ENCODE data around the gene ARGLU1. TPM values are rescaled to one million over a fixed set of nuclear protein-coding genes. Genes with fewer than 3 reads are reported as not detected.

The ARGLU1 gene
- total RNA-seq, 1 experiment from 2014 or later, result 115 TPM

- no peak for TF ChIP-seq PRDM15 (CRISPR knock-in tag; IDR thresholded peaks at IDR 0.05)
- no peak for TF ChIP-seq IRF1 (CRISPR knock-in tag; IDR thresholded peaks at IDR 0.05)
- TF ChIP-seq ZNF512 (CRISPR knock-in tag; IDR thresholded peaks at IDR 0.05; ENCODE audit: borderline replicate concordance), result no peak
- TF ChIP-seq IRF2 (CRISPR knock-in tag; IDR thresholded peaks at IDR 0.05; ENCODE audit: borderline replicate concordance, low read depth), result no peak
These were observed 27.0 kb upstream of the ARGLU1 start (continued) for GRCh38 chr13:106594980-106595379.

- POLR2A ChIA-PET, result no interaction called here
- DNase-seq (ENCODE audit: low spot score), result no peak
- no peak for ATAC-seq
- H3K27ac Mint-ChIP-seq, result no peak overlapping the region
- H3K9me3 Mint-ChIP-seq, result no peaks in the 10 kb centered on the region
- H3K36me3 Mint-ChIP-seq, result no peaks in the 10 kb centered on the region
- TF ChIP-seq KAT7 (CRISPR knock-in tag; IDR thresholded peaks at IDR 0.05; ENCODE audit: borderline replicate concordance) (no peak), AR (CRISPR knock-in tag; IDR thresholded peaks at IDR 0.05) (no peak), ZMAT4 (CRISPR knock-in tag; IDR thresholded peaks at IDR 0.05) (no peak), FOXK1 (CRISPR knock-in tag; IDR thresholded peaks at IDR 0.05) (no peak), E2F5 (CRISPR knock-in tag; IDR thresholded peaks at IDR 0.05) (no peak), ZNF121 (CRISPR knock-in tag; IDR thresholded peaks at IDR 0.05) (no peak), AFF4 (CRISPR knock-in tag; IDR thresholded peaks at IDR 0.05; ENCODE audit: borderline replicate concordance) (no peak), CREM (CRISPR knock-in tag; IDR thresholded peaks at IDR 0.05) (no peak), ZNF317 (CRISPR knock-in tag; IDR thresholded peaks at IDR 0.05; ENCODE audit: borderline replicate concordance, low read depth) (no peak), ZNF416 (CRISPR knock-in tag; IDR thresholded peaks at IDR 0.05) (no peak)
- CTCF ChIA-PET, result interaction anchor here (1.2 kb wide), 1 partner anchor 27 kb away, joined by 3 read pairs; no protein-coding TSS in a partner anchor
- no peaks in the 10 kb centered on the region for H3K27me3 Mint-ChIP-seq (ENCODE audit: low read depth)
- no peak overlapping the region for H3K4me3 Mint-ChIP-seq
- H3K4me1 Mint-ChIP-seq, result no peaks in the 10 kb centered on the region
These were observed 25.2 kb upstream of the ARGLU1 start for GRCh38 chr13:106593132-106593531.

All from WTC11 (cell line).